NCI-H146 treated with DMSO at 0.1 percent for 48 hours (cell line): ENCODE results near the gene ACOXL.
A peak's percentile ranks its signal among the peaks of the same experiment; 100 is the strongest.

ENCODE experiments used
- DNase-seq: peaks from one replicate; lab custom pipeline; 2025; ENCODE audit not compliant: unreplicated experiment; lab: John Stamatoyannopoulos, UW

The ACOXL gene

DNA sequence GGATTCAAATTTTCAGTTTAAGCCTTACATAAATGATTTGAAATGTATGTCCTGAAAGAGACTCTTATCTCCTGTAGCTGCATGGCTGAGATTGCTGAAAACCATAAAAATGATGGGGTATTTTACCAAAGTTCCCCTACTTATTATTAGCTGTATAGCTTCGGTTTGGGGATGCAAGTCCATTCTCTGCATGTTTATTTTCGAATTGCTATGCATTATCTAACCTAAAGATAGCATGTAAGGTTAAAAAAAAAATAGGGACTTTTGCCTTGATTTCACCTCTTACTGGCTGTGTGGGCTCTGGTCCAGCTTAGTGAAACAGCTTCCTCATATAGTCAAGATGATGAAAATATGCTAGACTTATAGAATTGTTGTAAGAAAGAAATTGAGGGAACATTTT lies 14.0 kb upstream of the ACOXL start:
- DNase-seq = no peak

DNA sequence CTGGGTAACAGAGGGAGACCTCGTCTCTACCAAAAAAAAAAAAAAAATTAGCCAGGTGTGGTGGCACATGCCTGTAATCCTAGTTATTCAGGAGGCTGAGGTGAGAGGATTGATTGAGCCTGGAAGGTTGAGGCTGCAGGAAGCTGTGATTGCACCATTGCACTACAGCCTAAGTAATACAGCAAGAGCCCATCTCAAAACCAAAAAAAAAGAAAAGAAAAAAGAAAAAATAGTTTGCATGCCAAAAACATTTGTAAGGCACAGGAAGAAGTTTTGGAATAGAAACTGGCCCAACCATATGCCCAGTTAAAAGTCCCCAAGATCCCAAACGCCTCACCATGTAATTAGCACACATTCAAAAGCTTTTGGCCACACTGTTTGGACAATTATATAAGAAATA lies 13.4 kb upstream of the ACOXL start:
- DNase-seq = no peak

DNA sequence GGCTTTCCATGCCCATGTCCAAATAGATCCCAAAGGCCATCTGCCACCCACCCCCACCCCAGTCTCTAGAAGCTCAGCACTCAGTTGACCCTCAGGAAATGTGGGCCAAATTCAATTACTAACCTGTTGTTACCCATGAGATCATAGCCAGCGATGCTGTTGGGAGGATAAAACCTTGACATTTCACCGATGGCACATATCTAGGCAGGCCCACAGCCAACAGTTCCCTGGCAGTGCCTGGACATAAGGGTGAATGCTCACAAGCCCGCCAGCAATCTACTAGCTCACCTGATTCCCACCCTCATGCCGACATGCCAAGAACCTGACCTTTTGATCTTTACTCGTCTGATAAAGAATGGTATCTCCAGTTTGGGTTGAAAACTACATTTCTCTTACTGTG lies 11.8 kb upstream of the ACOXL start:
- DNase-seq = no peak

DNA sequence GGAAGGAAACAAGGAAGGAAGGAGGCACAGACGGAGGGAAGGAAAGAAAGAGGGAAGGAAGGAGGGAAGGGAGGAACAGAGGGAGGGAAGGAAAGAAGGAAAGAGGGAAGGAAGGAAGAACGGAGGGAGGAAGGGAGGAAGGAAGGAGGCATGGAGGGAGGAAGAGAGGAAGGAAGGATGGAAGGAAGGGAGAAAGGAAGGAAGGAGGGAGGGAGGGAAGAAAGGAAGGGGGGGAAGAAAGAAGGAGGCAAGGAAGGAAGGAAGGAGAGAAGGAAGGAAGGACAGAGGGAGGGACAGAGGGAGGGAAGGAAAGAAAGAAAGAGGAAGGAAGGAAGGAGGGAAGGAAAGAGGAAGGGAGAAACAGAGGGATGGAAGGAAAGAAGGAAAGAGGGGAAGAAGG lies 7.6 kb upstream of the ACOXL start:
- DNase-seq = no peak

DNA sequence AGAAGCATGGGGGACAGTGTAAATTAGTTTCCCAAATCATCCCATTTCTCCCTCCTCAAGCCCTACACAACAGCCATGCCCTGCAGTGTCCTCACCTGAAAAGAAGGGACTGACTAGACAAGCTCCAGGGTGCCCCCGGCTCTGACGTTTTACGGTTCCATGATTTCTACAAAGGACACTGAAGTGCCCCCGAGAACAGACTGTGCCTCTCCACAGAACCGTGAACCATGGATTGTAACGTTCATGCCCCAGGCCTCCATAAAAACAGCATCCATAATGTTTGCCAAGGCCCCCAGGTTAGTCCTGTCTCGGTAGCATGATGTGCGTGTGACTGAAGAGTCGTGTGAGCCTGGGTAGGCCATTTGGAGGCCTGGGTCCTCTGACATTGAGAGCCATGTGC lies 7.0 kb upstream of the ACOXL start:
- no peak for DNase-seq

DNA sequence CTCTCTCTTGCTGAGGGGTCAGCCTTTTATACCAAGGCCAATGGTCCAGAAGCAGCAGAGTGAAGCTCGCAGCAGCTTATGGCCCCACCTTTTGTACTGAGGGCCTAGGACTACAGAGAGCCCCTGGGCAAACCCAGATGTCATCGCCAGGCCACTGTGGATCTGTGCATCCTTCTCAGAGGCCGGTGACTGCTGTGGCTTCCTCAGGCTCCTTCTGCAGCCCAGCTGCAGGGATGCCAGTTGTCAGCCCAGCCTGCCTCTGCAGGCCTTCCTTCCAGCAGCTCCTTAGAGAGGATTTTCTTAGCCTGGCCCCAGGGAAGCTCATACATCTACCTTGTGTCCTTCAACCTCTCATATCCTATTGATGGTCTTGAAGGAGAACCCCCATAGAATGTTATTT lies 6.5 kb upstream of the ACOXL start:
- DNase-seq = no peak

DNA sequence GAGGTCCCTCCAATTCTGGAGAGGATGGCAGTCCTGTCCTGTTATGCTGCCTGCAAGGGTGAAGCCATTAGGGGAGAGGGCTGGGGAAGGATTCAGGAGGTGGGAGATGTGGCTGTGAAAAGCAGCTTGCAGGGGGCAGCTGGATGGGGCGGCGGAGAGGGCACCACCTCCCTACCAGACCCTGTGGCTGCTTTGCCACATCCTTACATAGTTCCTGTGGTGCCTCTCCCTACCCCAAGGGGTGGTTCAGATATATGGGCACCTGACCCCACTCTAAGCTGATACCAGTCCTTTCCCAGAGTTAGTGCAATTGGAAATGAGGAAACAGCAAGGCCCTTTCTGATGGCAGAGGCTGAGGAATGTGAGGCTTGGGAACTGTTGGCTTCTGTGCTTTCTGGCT lies 6.1 kb upstream of the ACOXL start:
- DNase-seq = no peak

DNA sequence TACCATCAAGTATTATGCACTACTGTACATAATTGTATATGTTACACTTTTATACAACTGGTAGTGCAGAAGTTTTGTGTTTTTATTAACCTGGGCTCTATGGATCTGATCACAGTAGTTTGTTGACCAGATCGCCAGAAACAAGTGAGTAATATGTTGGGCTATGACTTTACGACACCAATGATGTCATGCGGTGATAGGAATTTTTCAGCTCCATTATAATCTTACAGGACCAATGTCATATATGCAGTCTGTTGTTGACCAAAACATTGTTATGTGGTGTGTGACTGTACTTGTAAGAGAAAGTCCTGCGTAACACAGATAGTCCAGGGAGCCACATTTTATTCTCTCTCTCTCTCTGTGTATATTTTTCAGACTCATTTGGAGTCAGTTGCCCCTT lies 4.5 kb upstream of the ACOXL start:
- no peak for DNase-seq

DNA sequence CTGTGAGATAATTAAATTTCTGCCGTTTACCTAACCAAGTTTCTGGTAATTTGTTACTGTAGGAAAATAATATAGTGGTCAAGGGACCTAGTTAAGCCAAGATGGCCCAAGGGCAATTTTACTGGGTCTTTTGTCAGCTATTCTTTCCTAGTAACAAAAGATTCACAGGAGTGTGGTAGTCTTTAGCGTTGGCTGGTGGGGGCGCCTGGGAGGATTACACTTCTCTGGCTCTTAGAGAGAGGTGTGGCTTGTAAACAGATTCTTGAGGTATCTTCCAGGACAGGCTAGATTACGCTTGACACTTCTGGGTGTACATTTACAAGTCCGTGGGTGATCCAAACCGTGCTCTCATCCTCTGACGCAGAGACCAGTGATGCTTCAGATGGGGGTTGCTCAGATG lies 3.3 kb upstream of the ACOXL start:
- no peak for DNase-seq

DNA sequence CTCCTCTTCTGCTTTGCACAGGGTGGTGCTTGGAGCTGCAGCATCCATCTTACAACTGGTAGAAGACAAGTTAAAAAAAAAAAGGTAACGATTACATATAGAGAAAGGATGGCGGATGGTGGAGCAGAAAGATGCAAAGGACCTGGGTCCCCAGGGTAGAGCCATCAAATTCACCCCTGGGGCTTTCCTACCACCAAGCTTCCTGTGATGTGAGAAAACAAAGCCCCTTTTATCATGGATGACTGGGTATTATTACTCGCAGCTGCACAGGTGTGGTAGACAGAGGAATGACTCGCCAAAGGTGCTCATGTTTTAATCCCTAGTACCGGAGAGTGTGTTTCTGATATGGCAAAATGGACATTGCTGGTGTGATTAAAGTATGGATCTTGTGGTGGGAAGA lies 1.3 kb upstream of the ACOXL start:
- peak; percentile 75 for DNase-seq

DNA sequence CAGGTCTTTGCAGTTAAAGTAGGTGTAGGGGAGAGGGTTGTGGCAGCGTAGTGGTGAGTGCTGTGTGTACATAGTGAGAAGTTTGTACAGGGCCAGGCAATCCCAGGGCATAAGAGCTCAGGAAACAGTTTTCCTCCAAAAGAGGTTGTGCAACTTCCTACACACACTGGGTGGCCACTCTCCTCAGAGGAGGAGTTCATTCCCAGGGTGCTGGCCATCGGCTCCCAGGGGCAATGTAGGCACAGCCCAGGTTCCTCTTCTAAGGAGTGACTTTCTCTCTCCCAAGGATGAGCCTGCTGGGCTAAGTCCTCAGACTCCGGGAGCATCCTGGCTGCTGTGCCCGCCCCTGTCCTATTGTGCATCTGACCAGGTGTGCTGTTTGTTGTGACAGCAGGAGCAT lies 3.0 kb downstream of the ACOXL start:
- DNase-seq = peak; percentile 23

DNA sequence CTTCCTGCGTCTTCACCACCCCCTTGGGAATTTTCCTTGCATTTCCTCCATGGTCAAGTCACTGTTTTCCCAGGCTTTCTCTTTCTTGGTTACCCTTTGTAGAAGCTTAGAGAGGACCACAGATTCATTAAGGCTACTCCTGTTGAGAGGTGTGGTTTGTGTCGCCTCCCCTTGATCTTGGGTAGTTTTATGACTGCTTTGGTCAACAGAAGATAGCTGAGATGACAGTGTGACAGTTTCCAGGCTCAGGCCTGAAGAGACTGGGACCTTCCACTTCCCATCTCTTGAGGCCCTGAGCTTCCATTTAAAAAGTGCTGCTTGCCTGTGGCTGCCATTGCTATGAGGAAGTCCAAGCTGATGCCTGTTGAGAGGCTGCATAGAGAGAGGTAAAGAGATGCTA lies 5.4 kb downstream of the ACOXL start:
- no peak for DNase-seq

DNA sequence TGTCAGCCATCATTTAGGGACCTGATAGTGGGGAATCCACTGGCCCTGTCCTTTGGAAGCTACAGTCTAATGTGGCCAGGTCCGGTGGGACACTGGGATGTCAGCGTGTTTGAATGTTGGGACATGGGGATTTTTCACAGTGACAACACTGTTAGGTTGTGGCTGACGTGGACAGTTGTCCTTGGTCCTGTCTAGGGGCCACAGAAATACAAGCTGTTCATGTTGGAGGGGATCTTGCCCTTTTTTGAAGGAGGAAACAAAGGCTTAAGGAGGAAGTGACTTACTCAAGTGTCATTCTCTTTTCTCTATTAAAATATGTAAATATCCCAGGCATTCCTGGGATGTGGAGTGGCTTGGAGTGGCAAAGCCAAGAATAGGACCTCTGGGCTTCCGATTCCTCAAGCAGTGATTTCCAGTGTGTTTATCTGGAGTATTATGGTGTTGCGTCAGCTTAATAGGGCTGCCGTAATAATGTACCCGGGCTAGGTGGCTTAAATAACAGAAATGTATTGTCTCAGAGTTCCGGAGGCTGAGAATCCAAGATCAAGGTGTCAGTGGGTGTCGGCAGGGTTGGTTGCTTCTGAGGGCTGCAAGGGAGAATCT lies 8.5 kb downstream of the ACOXL start:
- DNase-seq = no peak

DNA sequence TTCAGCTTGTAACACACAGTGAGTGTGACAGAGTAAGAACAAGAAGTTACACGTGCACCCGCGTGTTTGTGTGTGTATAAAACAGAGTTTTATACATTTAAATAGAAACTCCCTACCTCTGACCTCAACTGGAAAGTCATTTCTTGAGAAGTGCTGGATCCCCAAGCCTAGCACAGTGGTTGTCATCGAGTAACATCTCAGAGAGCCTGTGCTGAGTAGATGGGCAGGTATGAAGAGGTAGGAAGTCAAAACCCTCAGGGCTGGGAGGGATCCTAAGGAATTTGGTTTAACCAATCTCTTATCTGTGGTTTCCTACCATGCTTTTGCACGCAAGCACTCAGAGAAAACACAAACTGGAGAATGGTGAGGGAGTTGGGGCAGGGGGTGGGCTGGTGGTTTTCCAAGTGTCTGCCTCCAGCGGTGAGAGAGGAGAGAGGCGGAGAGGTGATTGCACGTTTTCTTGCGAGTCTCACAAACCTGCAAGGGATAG lies 9.2 kb downstream of the ACOXL start:
- no peak for DNase-seq

DNA sequence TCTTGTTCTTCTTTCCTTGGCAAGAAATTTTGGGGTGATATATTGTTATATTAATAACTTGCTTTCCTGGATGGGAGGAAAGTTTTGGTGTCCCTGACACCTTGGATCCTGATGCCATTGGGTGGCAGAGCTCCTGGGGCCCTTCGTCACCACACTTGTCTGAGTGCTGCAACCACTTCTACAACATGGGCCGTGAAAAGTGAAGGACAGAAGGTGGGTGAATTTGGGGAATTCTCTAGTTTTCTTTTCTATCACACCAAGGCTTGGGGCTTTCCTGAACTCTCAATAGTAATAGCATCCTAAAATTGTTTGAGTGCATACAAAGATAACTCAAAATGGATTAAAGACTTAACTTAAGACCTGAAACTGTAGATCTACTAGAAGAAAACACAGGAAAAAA lies 10.0 kb downstream of the ACOXL start:
- DNase-seq = no peak

DNA sequence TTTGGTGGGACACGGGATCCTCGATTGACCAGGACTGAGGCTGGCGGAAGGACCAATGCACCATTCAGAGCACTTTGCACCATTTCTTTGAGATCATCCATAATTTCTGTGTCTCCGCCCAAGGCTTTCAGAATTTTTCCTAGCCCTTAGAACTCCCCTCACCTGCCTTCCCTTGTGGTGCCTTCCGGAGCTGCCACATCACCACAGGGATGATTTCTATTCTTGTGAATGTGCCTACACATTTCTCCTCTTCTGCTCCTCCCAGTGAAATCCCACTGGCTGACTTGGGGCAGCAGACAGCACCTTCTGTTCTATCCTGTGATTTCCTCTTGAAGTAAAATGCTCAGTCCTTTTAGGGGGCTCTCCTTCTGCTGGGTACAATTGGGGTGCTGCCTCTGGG lies 11.2 kb downstream of the ACOXL start:
- no peak for DNase-seq

DNA sequence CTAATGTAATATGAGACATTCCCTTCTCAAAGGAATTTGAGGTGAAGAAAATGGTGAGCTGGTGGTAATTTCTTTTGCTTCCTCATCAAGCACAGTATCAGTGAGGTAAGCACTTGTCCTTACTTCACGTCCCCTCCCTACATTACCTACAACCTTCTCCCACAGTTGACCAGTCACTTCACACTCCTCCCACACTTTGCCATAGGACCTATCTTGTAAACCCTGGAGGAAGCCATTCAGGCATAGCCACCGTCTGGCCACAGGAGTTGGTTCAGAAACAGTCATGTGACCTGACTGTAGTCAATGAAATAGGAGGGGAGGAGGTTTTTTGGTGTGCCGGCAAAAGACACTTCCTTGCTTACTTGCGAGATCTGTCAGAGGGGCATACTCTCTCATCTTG lies 12.1 kb downstream of the ACOXL start:
- DNase-seq = no peak

DNA sequence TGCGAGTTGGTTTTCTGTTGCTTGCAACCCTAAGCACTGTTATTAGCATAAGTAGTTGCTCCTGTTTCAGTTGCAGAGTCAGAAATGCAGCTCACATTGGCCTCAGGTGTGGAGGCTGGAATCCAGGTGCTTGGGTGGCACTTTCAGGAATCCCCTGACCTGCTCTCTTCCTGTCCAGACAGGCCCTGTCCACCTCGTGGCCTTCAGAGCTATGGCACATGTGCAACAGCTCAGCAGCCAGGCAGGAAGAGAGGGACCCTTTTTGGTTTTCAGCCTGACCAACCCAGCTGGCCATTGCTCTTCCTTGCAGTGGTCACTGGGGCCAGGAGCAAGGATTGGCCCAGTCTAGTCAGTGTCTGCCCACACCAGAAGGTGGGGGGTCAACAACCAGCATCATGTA lies 12.7 kb downstream of the ACOXL start:
- no peak for DNase-seq

DNA sequence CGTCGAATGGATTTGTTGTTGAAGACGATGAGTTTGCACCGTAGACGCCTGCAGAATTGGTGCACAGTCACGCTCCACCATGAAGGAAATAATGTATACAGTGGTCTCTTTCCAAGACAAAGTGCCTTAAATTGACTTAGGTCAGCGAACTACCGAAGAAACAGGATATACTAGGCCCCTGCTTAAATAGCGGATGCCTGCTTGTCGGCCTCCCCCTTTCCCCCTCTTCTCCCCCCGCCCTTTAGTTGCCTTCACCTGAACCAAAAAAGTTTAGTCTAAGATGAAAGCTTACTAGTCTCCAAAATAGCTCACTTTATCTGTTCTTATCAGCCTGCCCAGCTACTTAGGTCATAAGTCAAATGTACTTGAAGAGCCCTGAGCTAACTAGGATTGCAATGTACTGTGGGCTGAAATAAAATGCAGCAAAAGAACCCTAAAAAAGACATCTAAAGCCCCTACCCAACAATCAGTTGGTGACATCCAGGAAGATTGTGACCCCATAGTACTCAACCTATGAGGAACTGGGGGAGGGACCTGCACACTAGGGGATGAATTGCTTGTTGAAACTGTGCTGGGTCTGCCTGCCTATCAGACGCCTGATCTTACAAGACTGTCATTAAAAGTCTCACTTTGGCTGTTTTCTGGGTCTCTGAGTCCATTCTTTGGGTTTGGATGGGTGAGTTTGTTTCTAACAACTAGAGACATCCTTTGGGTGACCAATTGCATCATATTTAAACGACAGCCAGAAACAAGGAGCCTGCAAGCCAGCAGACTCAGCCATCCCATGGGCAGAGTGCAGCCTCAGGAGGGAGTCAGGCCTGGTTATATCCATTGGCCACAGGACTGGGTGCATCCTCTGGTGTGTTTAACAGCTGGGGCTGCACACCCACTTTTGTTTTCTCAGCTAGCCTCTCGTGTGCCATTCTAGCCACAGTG lies 14.5 kb downstream of the ACOXL start:
- no peak for DNase-seq

DNA sequence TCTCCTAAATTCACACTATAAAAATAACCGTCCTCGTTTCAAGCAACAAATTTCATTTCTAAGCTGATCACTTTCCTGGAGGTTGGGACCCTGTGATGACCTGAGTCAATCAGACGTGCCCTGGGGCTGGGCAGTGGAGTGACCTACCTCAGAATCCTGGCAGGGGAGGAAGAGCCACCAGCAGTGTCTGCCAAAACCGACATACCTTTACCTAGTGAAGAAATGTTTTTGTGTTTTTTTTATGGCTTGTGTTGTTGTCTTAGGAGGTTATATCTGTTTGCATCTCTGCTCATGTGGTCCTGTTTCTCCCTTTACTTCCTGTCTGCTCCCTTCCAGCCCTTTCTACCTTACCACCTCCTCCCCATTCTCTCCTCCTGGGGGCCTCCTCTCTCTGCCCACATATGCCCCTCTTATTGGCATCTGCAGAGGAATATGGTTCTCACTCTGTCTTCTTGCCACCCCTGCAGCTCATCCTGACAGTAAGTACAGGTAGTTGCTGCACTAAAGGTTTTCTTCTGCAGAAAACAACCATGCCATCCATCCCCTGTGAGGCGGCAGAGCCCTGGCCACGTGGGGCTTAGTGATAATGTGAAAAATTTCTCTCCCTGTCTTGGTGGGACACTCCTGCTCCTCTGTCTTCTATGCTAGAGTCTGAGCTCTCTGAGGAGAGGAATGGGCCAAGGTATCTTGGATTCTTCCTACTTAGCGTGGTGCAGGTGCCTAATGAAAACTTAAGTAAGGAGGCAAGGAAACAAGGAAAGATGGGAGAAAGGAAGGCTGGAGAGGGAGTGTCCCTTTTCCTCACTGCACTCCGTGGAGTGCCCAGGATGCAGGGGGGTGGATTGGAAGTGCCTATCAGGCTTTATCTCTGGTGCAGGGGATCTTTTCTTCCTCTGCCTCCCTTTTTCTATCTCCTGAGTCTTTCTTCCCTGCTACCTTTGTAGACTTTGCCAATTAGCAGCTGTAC lies 15.4 kb downstream of the ACOXL start:
- no peak for DNase-seq

DNA sequence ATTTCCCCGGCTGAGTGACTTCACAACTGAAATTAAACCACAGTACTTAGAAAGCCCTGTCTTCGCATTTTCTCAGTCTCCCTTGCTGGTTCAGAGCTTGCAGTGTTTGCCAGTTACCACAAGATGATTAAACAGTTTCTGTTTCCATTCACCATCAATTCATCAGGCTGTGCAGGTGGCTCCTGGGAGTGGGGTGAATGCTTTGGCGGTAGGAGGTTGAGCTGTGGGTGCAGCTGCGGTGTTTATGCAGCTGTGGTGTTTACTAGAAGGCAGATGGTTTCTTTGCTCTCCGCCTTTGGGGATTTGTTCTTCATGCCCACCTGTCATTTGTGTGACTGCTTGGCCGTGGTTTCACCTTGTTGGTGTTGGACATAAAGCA lies 16.1 kb downstream of the ACOXL start:
- peak; percentile 88 for DNase-seq

DNA sequence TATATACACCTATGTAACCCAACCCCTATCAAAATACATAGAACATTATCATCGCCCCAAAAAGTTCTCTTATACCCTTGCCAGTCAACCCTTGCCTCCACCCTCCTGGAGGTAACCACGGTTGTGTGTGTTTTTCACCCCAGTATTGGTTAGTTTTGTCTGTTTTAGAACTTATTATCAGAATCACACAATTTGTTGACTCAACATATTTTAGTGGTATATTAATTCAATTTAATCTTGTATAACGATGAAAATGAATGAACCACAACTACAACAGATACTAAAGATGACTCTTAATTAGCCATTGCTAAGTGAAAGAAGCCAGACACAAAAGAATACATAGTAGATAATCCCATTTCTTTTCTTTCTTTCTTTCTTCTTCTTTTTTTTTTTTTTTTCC lies 19.3 kb downstream of the ACOXL start:
- DNase-seq = no peak
